Stimulated activated CD4-positive, alpha-beta T cell treated with anti-CD3 and anti-CD28 coated beads, Interleukin-12 subunit alpha, Interleukin-12 subunit beta, amount 100 ng/mL, for 4 hours (primary cell): Measurements from ENCODE around the gene ITIH5.
"Not testable (repeated sequence)": the region's sequence is repeated elsewhere in the genome, so short reads cannot be mapped to it uniquely, and the experiment has no call there.

ENCODE experiments used
- DNase-seq: peaks from one replicate; pipeline ENCODE4 v3.0.0-alpha.2; 2020

The ITIH5 gene

DNA sequence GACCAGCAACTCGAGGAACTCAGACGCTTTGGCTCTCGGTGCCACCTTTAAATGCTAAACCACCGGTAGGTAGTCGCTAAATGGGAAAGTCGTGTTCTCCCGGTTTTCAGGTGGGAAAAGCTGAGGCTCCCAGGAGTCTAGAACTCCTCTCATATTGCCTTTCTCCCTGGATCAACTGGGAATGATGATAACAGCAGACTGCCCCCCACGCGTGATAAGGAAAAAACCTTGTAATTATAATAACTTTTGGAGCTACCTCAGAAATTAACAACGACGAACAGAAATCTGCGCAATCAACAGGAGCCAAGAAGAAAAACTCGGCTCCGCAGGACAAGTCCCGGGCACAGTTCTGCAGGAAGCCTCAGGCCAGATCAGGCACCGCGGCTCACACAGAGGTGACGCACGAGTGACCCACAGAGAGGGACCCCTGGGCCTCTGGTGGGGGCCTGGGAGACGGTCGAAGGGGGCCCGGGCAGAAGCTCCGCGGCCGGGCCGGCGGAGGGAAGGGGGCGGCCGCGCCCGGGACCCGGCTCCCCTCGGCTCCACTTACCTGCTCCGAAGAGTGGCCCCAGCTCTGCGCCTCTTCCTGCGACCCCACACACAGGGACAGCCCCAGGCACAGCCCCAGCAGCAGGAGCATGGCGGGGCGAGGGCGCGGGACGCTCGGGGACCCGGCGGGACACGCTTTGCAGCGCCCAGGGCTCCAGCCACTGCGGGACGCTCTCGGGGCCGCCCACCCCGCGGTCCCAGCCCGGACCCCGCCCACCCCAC is at the start of gene ITIH5:
TSS of gene ITIH5 (minus strand) at position 714 of the 771 bp plus-strand sequence. CDS start at position 640, 74 bp downstream.
- no peak for DNase-seq

DNA sequence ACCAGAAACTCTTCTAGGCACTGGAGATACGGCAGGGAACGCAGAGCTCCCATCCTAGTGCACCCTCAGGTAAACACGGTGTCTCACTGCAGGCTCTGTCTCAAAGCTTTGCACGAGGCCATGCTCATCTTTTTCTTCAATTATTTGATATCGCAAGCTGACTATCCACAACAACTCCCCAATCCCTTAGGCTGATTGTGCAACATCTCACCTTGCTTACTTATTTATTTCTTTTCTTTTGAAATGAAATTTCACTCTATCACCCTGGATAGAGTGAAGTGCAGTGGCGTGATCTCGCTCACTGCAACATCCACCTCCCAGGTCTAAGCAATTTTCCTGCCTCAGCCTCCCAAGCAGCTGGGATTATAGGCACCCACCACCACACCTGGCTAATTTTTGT is 48.7 kb upstream of the ITIH5 start:
- no peak for DNase-seq

DNA sequence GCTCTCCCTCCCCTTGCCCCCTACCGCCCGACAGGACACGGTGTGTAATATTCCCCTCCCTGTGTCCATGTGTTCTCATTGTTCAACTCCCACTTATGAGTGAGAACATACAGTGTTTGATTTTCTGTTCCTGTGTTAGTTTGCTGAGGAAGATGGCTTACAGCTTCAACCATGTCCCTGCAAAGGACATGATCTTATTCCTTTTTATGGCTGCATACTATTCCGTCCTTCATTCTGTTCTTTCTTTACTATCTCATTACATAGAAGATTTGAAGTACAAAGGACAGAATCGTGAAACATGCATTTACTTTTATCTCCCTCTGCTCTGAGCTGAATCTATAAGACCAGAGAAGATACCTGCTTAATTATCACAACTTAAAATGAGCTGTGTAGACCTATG is 44.3 kb upstream of the ITIH5 start:
- not testable (repeated sequence) for DNase-seq

DNA sequence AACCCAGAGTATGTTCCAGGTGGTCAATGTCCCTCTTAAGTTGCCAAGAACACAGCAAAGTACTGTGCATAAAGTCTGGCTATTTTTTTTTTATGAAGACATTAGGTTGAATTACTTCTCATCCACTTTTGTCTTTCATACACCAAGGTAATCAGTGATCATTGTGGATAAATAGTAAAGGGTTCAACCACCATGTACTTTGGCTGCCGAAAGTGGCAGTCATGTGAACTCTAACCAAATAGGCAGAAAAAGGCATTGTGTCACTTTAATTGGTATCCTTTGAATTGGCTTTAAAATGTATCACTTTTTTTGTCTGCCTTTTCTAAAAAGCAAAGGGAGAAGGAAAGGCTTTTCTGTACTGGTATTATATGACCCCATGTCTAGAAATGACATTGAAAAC is 43.7 kb upstream of the ITIH5 start:
- DNase-seq = no peak

DNA sequence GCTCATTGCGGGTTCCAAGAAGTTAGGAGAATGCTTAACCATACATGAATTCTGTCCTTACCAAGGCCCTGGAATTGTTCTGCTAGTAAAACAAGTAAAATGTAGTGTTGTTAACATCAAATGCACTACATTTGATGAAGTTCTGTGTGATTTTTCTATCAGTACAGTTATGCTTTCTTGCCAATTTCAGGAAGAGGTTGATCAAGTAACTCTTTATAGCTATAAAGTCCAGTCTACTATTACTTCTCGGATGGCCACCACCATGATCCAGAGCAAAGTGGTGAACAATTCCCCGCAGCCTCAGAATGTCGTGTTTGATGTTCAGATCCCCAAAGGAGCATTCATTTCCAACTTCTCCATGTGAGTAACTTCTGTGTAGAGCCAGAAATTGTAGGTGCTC is 42.1 kb upstream of the ITIH5 start:
- DNase-seq = no peak

DNA sequence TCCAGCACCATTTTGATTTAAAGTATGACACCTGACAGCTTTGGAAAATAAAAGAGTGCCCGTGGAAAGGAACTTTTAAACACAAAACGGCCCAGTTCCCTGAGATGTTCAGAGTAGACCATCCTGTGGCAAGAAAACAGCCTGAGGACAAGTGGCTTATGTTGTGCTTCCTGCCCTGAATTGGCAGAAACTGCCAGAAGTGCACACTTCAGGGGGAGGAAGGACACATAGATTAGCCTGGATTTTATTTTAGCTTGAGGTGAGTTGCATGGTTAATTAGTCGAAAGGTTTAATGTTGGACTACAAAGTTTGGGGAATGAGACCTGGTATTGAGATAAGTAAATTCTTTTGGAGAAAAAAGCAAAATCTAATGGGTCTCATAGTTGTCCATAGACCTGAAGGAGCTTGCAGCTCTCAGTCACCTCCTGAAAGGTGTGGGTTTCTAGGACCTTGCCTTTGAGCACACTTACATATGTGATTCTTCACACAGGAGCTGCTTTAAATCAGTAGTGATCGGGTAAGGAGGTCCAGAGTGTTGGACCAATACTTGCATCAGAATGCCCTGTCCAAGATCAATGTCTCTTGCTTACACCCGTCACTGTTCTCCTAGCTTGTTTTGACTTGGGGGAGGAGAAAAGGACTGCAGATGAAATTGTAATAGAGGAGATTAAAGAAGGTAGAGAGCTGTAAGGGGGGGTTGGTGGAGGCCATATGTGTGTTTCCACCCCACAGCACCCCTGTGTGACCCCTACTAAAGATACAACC is 41.3 kb upstream of the ITIH5 start:
- DNase-seq = no peak

DNA sequence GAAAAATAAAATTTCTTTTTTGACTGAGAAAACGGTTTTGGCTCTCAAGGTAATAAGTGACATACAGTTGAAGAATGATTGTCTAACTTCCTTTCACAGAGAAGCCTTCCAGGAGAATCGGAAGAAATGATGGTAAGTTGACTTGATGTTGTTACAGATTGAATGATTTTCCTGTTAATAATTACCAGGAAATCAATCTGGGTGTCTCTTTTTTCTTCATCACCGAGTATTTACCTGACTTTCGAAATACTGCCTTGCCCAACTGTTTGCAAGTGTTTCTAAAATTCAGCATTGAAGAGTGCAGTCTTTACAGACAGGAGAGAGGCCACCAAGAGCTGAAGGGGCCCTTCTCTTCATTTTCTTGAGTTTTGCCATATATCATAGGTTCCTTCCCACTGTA is 40.3 kb upstream of the ITIH5 start:
- DNase-seq = no peak

DNA sequence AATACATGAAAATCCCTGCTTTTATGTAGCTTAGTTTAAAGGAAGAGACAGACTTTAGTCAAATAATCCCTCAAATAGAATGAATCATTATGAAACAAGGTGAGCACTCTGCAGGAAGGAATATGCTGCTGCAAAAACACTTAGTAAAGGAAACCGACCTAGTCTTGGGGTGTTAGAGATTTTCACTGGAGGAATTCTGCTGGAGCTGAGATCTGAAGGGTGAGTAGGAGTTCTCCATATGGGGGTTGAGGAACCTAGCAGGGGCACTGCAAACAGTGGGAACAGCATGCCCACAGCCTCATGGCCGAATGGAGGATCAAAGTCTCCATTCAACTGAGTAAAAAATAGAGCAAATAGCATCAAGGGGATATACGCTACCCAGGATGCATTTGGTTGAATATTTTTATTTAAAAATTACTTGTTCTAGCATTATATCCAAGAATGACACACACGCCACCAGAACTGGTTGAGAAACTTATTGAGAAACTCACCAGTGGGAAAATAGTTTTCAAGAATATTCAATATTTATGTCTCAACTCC is 39.8 kb upstream of the ITIH5 start:
- DNase-seq = no peak

DNA sequence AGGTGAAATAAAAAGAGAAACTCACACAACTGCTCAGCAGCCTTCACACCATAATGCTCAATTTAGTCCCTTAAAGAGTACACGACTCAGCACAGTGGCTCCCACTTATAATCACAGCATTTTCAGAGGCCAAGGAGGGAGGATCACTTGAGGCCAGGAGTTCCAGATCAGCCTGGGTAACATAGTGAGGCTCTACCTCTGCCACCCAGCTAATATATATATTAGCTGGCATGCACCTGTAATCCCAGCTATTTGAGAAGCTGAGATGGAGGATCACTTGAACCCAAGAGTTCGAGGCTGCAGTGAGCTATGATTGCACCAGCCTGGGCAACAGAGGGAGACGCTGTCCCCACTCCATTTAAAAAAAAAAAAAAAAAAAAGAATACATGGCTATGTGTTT is 38.6 kb upstream of the ITIH5 start:
- DNase-seq = no peak

DNA sequence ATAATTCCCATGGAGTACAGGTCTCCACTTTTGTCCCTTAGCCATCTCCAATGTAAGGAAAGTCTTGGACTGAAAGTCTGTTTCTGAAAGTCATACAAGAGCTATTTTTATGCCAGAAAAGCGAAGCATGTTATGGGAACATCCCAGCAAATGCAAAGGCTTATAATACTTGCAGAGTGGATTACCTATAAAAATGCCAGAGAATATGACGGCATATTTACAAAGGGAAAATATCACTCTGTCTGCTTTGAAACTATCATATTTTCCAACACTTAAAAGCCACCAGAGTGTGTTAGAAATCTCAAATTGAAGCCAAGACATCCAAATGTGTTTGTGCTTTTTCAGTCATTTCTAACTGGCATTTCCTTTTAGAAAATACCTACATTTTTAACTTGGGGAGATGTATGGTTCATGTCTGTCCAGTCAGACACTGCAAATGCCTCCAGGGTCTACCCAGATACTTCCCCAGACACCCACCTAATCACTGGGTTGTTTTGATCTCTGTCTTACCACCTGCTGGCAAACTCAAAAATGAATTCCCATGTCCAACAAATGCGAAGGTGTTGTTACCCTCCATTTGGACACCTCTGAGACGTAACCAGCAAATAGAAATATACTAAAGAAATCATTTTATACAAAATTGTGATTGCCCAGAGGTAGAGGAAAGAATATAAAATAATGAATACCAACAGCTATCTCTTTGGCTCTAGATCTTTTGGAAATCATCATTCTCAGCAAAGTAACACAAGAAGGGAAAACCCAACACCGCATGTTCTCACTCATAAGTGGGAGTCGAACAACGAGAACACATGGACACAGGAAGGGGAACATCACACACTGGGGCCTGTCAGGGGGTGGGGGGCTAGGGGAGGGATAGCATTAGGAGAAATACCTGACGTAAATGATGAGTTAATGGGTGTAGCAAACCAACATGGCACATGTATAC is 37.6 kb upstream of the ITIH5 start:
- DNase-seq = no peak

DNA sequence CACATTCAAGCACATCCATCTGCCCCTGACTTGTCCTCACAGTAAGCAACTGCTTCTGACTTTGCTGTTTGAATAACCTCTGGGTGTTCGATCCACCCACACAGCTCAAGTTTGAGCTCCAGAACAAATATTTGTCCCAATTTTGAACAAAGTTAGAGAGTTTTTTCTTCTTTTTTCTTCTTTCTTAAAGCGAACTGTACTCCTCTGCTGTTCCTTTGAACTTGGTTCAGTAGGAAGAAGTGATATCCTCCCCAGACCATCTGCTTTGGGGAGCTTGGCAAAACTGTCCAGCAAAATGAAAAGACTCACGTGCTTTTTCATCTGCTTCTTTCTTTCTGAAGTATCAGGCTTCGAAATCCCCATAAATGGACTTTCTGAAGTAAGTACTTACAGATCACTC is 36.4 kb upstream of the ITIH5 start, which contains the start of gene ITIH2:
TSS of gene ITIH2 (plus strand) at position 177 of the 400 bp plus-strand sequence. CDS start at position 296, 119 bp downstream.
- no peak for DNase-seq

DNA sequence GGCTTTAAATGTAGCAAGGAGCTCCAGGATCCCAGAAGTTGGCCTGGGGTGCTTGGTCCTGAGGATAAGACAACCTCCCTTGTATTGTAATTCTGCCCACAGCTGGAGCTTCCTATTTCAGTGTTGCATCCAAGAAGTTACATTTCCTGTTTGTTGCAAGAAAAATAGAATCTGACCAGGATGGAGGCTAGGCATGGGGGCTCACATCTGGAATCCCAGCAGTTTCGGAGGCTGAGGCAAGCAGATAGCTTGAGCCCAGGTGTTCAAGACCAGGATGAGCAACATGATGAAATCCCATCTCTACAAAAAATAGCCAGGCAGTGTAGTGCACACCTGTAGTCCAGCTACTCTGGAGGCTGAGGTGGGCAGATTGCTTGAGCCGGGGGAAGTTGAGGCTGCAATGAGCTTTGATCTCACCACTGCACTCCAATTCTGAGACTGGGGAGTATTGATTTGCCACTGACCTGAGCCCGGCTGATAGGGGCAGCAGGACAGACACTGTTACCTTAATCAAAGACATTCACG is 35.6 kb upstream of the ITIH5 start:
- no peak for DNase-seq

DNA sequence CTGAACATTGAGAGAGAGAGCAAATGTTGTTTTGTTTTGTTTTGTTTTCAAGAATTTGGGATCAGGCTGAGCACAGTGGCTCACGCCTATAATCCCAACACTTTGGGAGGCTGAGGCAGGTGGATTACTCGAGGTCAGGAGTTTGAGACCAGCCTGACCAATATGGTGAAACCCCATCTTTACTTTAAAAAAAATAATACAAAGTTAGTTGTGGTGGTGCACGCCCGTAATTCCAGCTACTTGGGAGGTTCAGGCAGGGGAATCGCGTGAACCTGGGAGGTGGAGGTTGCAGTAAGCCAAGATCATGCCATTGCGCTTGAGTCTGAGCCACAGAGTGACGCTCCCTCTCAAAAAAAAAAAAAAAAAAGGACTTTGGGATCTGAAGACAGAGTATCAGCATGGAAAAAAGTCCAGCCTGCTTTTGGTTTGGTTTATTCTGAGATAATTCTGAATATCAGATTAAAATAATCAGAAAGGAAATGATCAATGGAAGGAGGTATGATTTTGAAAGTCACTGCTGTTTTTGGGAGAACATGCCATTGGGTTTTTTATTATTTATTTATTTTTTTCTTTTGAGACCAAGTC is 34.5 kb upstream of the ITIH5 start:
- no peak for DNase-seq

DNA sequence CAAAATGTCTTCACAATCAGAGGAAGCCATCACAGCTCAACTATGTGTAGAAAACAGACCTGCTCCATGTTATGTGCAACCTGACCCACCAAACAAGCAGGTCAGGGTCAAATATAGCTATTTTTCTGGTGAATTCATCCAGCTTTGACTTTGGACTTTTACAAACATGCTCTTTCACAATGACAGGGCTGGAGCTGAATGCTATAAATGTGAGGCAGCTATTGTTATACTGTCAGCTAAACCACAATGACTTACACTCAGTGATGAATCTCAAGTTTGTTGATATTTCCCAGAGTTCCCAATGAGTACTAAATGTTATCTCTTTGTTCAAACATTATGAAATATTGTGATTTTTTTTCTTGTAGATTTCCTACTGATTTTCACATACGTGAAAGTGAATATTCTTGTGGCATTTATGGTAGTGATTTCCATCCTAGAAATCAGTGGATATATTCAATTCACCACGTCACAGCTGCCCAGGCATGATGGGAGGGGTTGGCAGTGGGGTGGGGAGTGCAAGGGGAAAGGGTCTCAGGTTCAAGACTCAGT is 33.9 kb upstream of the ITIH5 start:
- no peak for DNase-seq

DNA sequence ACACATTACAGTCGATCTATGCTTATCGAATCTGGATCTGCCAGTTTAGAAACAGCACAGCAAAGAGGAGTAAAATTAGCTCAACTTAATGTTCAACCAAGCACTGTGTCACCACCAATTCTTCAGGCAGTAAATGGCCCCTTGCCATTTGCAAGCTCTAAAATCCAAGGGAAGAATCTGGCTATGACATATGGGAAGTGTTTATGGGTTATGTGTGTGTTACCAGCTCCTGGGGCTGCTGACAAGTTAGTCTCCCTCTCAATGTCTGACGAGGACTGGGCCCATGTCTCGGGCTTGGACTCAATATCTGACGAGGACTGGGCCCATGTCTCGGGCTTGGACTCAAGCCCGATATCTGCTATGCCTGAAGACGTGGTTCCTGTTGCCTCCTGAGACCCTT is 30.7 kb upstream of the ITIH5 start:
- no peak for DNase-seq

DNA sequence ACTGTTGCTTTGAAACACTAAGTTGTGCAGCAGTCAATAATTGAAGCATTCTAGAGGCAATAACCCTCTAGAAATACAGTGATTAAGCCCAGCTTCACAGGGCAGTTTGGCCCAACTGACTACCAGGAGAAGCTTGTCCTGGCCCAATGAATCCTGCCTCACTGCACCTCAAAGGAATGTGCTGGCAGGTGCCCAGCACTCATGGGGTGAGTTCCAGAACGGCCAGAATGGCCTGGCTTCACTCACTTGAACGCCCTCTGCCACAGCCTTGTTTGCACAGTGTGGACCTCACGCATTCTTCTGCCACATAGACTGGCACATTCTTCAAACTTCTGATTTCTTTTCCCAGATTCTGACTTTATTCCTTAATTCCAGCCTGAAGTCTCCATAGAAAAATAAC is 29.8 kb upstream of the ITIH5 start:
- no peak for DNase-seq

DNA sequence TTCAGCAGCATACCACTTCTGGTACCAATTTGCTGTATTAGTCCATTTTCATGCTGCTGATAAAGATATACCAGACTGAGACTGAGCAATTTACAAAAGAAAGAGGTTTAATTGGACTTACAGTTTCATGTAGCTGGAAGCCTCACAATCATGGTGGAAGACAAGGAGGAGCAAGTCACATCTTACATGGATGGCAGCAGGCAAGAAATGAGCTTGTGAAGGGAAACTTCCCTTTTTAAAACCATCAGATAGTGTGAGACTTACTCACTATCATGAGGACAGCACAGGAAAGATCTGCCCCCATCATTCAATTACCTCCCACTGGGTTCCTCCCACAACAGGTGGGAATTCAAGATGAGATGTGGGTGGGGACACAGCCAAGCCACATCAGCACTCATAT is 26.4 kb upstream of the ITIH5 start:
- DNase-seq = not testable (repeated sequence)

DNA sequence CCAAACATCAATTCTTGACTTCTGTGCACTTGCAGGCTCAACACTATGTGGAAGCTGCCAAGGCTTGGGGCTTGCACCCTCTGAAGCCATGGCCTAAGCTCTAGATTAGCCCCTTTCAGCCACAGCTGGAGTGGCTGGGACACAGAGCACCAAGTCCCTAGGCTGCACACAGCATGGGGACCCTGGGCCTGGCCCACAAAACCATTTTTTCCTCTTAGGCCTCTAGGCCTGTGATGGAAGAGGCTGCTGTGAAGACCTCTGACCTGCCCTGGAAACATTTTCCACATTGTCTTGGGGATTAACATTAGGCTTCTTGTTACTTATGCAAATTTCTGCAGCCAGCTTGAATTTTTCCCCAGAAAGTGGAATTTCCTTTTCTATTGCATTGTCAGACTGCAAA is 25.6 kb upstream of the ITIH5 start:
- DNase-seq = not testable (repeated sequence)

DNA sequence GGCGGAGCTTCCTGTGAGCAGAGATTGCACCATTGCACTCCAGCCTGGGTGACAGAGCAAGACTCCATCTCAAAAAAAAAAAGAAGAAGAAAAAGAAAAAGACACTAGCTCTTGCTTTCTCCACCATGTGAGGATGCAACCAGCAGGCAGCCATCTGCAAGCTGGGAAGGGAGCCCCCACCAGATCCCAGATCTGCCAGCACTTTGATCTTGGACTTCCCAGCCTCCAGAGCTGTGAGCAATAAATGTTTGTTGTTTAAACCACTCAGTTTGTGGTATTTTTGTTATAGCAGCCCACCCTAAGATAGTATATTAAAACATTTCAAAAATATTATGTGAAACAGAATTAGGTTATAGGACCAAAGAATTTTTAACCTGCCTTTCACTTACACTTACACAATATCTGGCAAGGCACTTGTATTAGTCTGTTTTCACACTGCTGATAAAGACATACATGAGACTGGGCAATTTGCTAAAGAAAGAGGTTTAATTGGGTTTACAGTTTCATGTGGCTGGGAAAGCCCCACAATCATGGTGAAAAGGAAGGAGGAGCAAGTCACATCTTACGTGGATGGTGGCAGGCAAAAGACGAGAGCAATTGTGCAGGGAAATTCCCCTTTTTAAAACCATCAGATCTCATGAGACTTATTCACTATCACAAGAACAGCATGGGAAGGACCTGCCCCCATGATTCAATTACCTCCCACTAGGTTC is 24.3 kb upstream of the ITIH5 start:
- DNase-seq = not testable (repeated sequence)

DNA sequence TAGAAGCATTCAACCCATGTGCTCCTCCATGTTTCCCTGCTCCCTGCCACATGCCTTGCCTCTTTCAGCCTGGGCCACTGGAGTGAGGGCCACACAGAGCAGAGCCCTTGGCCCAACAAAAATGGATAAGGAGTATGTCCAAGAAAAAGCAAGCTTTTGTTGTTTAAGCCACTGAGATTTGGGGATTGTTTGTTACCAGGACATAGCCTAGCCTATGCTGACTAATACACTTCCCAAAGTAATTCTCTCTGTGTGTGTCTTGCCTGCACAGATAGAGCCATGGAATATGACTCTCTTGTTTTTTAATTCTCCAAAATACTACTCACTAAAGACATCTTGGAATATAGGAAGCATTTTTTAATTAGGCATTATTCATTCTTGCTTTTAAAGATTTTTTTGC is 22.8 kb upstream of the ITIH5 start:
- no peak for DNase-seq

DNA sequence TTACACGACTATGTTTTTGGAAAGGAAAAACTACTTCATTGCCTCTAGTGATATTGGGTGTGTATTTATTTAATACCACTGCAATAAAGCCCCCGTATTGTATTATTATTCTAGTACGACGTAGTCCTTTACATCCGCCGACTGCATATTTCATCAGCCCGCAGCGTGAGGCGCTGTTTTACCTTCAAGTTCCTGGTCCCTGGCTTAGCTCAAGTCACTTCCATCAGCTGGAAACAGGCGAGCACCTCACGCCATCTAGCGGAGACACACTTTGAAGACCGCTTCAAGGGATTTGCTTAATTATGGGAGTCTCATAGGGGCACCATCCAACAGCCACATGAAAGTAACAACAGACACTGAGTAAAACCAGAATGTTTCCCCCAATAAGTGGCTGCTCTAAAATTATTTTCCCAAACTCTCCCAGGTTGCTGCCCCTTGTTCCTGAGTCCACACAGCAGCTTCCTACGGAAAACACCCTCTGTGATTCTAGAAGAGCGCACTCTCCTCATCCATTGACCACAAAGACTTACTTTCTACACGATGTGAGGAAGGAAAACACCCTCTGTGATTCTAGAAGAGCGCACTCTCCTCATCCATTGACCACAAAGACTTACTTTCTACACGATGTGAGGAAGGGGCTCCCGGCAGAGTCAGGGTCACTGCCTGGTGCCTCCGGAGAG is 20.6 kb upstream of the ITIH5 start:
- DNase-seq = peak; percentile 58
